GM23248 (cell line): Measurements from ENCODE around the gene CDK10.

ENCODE experiments used
- EZH2 ChIP-seq: fragments of 200-600 bp; sonication (generic); IDR thresholded peaks from 2 replicates; pipeline ENCODE4 v1.6.1; 2018; ENCODE audit warnings: antibody characterized with exemption, mild to moderate bottlenecking; ENCODE audit not compliant: insufficient read depth, poor library complexity, severe bottlenecking
- EZH2phosphoT487 ChIP-seq: fragments of 200-600 bp; sonication (generic); IDR thresholded peaks from 2 replicates; pipeline ENCODE4 v1.6.1; 2018; ENCODE audit warnings: antibody characterized with exemption, moderate library complexity, mild to moderate bottlenecking, low read depth; ENCODE audit not compliant: insufficient read depth

DNA sequence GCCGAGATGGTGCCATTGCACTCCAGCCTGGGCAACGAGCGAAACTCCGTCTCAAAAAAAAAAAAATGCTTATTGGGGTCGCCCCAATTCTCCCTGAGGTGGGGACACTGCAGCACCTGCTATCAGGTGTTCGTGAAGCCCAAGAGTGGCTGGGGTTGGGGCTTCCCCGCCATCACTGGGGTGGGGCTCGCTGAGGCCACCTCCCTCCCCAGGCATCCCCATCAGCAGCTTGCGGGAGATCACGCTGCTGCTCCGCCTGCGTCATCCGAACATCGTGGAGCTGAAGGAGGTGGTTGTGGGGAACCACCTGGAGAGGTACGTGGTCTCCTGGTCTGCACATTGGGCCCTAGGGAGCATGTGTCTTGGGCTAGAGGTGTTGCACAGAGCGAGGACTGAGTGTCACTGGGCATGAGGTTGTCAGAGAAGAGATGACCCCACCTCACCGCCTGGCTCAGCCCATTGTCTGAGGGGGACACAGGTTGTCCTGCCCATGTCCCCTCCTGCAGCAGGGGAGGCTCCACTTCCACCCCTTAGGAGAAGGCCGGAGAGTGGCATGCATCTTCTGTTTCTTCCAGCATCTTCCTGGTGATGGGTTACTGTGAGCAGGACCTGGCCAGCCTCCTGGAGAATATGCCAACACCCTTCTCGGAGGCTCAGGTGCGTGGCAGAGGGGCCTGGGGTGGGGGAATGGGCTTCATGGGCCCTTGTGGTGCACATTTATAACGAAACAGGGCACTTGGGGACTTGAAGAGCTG lies 4.9 kb downstream of the CDK10 start:
- no peak for TF ChIP-seq EZH2
- no peak for TF ChIP-seq EZH2phosphoT487
